Calu3 (cell line): Measurements from ENCODE around the gene EMP2. TPM values are rescaled to one million over a fixed set of nuclear protein-coding genes. Genes with fewer than 3 reads are reported as not detected.

ENCODE experiments used
- BruUV-seq: library from RNA; stranded (reverse); fragments of 400-500 nt; replicated peaks from 2 replicates; lab custom pipeline; 2021; lab: Mats Ljungman, UMichigan
- CTCF ChIA-PET: fragments of 300-600 bp; sonication (Branson Sonifier 250); formaldehyde crosslinking; loops from one replicate; lab custom pipeline; 2022; ENCODE audit warnings: antibody characterized with exemption; lab: Charles Lee
- DNase-seq: peaks from one replicate; pipeline ENCODE4 v3.0.0; 2022
- H3K27ac Mint-ChIP-seq: one replicate; pipeline ENCODE4 v1.8.0; 2022; ENCODE audit warnings: mixed read lengths; ENCODE audit not compliant: unreplicated experiment
- H3K27me3 Mint-ChIP-seq: one replicate; pipeline ENCODE4 v1.8.0; 2022; ENCODE audit warnings: mixed read lengths; ENCODE audit not compliant: unreplicated experiment
- H3K36me3 Mint-ChIP-seq: one replicate; pipeline ENCODE4 v1.8.0; 2022; ENCODE audit warnings: mild to moderate bottlenecking, moderate library complexity, mixed read lengths; ENCODE audit not compliant: insufficient read depth, unreplicated experiment
- H3K4me1 Mint-ChIP-seq: one replicate; pipeline ENCODE4 v1.8.0; 2022; ENCODE audit warnings: mild to moderate bottlenecking, low read depth, mixed read lengths; ENCODE audit not compliant: unreplicated experiment
- H3K4me3 Mint-ChIP-seq: one replicate; pipeline ENCODE4 v1.8.0; 2022; ENCODE audit warnings: mild to moderate bottlenecking, low read depth, moderate library complexity, mixed read lengths; ENCODE audit not compliant: unreplicated experiment
- H3K9me3 Mint-ChIP-seq: one replicate; pipeline ENCODE4 v1.8.0; 2022; ENCODE audit warnings: low read depth, mixed read lengths; ENCODE audit not compliant: unreplicated experiment
- intact Hi-C: fragments of 100-400 bp; cut with micrococcal nuclease; formaldehyde crosslinking; loops from one replicate; pipeline ENCODE4 v1.10.0; 2022; ENCODE audit not compliant: unreplicated experiment
- total RNA-seq: library from RNA; stranded (reverse); gene quantifications from 2 replicates; pipeline ENCODE4 v1.2.3, GENCODE V29; 2022
- TF ChIP-seq, protein P1 (sequence below): fragments of 200-600 bp; IDR thresholded peaks from one replicate; pipeline ENCODE4 v1.8.0; 2022; ENCODE audit warnings: antibody characterized with exemption; ENCODE audit not compliant: unreplicated experiment

The EMP2 gene
- total RNA-seq, 1 experiment from 2014 or later = 73.9 TPM

DNA sequence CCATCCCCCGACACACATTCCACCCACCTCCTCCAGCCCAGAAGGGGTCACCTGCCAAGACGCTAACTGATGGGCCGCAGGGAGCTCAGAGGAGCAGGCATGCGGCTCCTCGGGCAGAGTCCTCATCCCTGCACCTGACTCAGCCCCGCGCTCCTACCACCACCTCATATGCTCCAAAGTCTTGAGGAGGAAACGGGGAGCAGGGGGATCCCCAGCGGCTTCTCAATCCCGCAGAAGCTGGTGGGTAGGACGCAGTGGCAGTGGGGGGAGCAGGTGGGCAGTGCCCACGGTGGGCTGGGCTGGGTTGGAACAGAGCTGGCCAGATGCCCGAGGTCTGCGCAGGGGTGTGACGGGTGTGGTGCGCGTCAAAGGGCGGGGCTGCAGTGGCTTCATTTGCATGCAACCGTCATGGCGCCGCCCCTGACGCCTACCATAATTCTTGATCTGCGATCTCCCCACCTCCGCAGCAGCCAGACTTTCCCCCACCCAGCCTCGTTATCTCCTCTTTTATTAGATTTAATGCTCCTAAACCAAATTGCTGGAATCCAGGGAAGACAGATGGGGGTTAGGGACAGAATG, 39.0 kb upstream of the EMP2 start:
- no peaks in the 10 kb centered on the region for H3K9me3 Mint-ChIP-seq
- peak overlapping the region; percentile 38 for H3K27ac Mint-ChIP-seq
- TF ChIP-seq, protein P1, sequence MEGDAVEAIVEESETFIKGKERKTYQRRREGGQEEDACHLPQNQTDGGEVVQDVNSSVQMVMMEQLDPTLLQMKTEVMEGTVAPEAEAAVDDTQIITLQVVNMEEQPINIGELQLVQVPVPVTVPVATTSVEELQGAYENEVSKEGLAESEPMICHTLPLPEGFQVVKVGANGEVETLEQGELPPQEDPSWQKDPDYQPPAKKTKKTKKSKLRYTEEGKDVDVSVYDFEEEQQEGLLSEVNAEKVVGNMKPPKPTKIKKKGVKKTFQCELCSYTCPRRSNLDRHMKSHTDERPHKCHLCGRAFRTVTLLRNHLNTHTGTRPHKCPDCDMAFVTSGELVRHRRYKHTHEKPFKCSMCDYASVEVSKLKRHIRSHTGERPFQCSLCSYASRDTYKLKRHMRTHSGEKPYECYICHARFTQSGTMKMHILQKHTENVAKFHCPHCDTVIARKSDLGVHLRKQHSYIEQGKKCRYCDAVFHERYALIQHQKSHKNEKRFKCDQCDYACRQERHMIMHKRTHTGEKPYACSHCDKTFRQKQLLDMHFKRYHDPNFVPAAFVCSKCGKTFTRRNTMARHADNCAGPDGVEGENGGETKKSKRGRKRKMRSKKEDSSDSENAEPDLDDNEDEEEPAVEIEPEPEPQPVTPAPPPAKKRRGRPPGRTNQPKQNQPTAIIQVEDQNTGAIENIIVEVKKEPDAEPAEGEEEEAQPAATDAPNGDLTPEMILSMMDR = no peak
- intact Hi-C loops = no loop called here
- CTCF ChIA-PET = no interaction called here
- no TSS peak for BruUV-seq
- no peaks in the 10 kb centered on the region for H3K36me3 Mint-ChIP-seq
- peak overlapping the region; percentile 68 for H3K4me3 Mint-ChIP-seq
- H3K27me3 Mint-ChIP-seq = no peaks in the 10 kb centered on the region
- peak; percentile 76 for DNase-seq
- H3K4me1 Mint-ChIP-seq = peaks cover 32% of the 10 kb centered on the region

DNA sequence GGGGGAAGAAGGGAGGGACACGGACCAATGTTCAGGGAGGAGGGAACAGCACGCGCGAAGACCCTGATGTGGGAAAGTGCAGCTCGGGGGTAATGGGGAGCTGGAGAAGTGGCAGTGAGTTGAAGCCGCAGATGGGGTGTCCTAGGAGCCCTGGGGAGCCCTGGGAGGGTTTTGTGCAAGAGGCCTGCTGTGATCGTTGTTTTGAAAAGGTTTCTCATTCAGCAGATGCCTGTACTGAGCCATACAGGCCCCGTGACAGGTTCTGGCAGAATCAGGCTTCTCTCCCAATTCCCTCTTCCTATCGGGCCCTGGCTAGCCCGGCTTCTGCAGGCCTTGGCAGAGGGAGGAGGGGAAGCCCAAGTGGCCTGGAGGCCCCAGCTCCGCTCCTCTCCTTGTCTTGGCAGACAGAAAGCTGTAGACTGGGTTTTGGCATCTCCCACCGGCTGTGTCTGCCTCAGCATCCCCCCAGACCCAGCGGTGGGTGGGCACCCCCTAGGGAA, 38.4 kb upstream of the EMP2 start:
- H3K9me3 Mint-ChIP-seq = no peaks in the 10 kb centered on the region
- CTCF ChIA-PET = no interaction called here
- peaks cover 30% of the 10 kb centered on the region for H3K4me1 Mint-ChIP-seq
- intact Hi-C loops = no loop called here
- H3K4me3 Mint-ChIP-seq = peak overlapping the region; percentile 68
- BruUV-seq = no TSS peak
- TF ChIP-seq, protein P1 = no peak
- H3K27ac Mint-ChIP-seq = no peak overlapping the region
- no peaks in the 10 kb centered on the region for H3K36me3 Mint-ChIP-seq
- no peaks in the 10 kb centered on the region for H3K27me3 Mint-ChIP-seq
- no peak for DNase-seq

DNA sequence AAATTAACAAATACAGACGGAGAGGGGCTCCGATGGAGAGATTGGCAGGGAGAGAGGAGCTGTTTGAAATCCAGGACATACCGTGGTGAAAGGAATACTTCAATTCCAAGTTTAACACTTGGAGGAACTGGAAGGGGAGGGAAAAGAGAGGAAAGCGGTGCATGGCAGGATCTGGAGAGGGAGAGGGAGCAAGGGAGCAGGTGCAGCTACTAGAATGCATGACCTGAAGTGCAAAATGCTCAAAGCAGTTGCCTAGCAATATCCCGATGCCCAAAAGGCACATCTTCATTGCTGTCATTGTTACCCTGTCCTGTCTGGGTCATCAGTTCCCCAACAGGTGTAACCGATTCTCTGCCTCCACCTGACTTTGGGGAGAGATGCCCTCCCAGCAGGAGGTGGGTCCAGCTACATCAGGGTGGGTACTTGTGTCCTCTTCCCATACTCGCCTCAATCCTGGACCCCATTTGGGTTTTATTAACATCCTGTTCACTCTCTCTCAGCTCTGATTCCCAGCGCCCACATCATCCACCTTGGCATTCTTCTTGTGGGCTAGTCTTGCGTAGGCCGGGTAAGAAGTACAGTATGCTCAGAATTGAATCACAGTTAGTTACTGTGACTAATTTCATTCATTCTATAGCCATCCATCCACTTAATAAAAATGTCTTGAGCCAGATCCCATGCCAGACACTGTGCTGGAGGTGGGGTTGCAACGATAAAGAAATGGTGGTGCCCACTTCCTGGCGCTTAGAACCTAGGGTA, 37.4 kb upstream of the EMP2 start:
- H3K4me3 Mint-ChIP-seq = no peak overlapping the region
- intact Hi-C loops = no loop called here
- peaks cover 30% of the 10 kb centered on the region for H3K4me1 Mint-ChIP-seq
- no peak overlapping the region for H3K27ac Mint-ChIP-seq
- no peaks in the 10 kb centered on the region for H3K36me3 Mint-ChIP-seq
- H3K9me3 Mint-ChIP-seq = no peaks in the 10 kb centered on the region
- CTCF ChIA-PET = no interaction called here
- TF ChIP-seq, protein P1 = no peak
- DNase-seq = no peak
- BruUV-seq = no TSS peak
- H3K27me3 Mint-ChIP-seq = no peaks in the 10 kb centered on the region

DNA sequence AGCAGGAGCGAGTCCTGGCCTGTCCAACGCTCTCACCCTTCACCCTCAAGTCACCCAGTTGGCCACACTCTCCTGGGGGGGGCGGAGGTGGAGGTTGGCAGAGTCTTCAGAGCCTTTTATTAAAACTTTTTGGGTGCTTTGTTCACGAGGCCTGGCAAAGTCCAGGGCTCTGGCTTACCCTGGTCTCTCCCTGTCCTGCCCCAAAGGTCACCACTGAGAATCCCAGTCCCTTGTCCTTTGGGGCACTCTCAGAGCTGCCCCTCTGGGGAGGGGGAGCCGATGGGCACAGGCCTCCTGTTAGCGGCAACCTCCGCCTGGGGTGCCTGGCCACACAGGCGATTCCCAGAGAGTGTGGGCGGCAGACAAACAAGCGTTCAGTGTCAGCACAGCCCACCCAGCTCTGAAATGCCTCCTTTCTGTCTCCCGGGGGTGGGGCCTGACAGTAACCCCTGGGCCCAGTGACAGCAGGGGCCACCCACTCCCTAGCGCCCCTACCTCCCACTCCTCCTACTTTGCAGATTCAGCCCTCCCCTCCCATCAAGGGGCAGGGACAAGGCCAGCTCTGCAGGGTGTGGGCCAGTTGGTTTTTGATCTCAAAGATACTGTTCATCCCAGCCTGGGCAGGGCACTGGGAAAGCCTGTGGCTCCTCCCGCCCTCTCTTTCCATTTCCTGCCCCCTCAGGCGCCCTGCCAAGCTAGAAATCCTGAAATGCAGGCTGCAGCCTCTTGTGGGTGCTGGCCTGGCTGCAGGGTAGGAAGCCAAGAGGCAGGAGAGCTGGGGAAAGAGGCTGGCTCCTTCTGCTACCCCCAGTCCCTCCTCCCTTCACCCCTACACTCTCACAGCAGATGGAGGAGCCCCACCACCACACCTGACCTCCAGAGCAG, 36.6 kb upstream of the EMP2 start:
- Mint-ChIP-seq H3K27ac (no peak overlapping the region), H3K36me3 (no peaks in the 10 kb centered on the region), H3K4me3 (no peak overlapping the region), H3K4me1 (peaks cover 30% of the 10 kb centered on the region), H3K9me3 (no peaks in the 10 kb centered on the region), H3K27me3 (no peaks in the 10 kb centered on the region)
- CTCF ChIA-PET = no interaction called here
- peak; percentile 74 for DNase-seq
- no TSS peak for BruUV-seq
- TF ChIP-seq, protein P1 = no peak
- intact Hi-C loops = no loop called here
